HG02588 (cell line): Measurements from ENCODE around the gene ACP1.

Source experiments
- ATAC-seq: cut with Tn5 transposase; IDR thresholded peaks from one replicate; pipeline ENCODE4 v1.9.1; 2021; ENCODE audit warnings: mild to moderate bottlenecking, moderate library complexity; ENCODE audit not compliant: unreplicated experiment

ACP1 gene

DNA sequence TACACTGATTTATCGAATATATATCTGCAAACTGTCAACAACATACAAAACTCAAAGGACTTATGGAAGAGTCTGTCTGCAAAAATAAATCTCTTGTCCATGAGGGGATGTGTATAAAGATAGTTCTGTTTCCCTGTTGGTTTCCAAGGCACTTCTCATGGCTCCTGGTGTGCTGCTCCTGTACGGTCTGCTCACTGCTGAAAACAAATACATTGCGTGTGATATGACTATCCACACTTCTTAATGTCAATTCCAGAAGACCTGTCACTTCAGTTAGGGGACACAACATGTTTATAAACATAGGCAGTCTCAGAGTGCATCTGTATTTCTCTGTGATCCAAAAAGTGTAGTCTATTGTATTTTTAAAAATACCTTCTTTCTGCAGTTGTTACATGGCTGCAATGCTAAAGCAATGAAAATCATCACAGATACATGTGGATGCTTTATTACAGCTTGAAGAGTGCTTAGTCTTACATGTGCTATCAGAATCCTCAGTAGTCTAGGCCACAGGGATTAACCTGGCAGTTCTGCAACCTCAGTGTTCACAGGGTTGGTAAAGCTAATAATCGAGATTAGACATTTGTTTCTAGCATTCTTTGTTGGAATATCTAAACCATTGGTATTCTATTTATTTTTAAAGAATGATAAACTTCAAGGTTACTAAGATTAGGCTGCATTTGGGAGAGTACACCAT lies 15.4 kb downstream of the ACP1 start:
- ATAC-seq = no peak

DNA sequence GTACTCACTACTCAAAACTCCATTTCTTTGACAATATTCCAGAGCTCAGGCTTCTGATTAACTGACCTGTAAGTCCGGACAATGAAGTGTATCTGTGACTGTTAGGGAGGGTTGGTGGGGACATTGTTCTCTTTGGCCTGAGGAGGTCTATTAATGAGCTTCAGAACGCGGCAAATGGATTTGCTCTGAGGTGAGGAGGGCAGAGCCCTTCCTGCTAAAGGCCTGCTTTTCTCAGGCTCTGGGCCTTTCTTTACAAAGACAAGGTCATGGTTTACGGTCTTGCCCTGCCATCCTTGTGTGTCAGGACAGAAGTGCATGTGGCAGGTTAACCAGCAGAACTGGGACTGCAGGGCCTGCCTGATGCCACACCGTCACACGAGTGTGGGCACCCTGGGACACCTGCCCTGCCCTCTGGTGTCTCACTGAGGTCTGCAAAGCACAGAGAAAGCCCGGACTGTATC lies 15.9 kb downstream of the ACP1 start:
- ATAC-seq = no peak

DNA sequence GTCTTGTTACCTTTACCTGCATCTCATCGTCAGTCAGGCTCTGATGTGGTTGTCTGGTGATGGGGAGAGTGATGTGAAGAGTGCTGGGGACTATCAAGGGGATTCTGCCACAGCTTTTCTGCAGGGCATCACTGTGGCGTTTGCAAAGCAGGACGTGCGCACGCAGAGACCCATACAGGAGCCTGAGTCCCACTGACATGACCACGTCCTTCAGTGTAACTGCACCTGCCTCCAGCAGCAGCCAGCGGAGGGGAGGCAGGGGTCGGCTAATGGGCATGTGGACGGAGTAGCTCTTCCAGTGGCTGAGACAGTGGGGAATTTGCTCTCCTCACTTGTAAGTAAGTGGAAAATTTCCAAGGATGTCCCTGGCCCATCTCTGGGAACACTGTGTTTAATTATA lies 16.6 kb downstream of the ACP1 start:
- no peak for ATAC-seq

DNA sequence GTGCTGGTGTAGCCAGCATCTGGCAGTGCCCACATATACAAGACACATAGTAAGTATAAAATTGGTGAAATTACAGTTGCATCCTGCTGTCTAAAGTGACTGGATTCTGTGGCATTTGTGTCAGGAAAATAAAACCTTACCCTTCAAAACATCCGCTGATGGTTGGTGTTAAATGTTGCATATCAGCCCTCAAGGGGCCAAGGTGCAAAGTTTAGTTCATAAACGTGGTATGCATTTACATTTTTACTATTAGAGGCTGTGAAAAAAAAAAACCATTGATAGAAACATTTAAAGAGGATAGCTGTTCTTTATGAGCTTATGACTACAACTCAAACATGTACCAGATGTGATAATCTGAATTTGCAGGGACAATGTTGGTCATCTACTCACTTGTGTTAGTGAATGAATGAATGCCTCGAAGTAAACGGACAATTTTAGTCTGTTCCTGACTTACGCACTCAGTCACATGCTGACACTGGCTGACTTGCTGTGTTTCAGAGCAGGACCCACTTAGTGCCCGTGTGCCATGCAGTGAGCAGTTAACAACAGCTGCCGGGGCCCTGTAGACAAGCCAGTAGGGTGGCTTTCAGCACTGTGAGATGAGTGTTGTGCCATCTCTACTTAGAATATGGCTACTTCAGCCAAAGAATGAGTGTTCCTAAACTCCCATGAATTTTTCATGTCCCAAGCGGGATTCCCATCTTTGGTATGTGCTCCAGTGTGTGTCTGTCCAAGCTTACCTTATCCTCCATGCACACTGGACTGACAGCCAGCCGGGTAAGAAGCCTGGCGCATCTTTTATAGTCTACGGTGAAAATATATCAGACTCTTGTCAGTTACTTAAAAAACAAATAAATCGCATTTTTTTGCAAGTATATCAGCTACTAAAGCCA lies 17.9 kb downstream of the ACP1 start:
- ATAC-seq = no peak

DNA sequence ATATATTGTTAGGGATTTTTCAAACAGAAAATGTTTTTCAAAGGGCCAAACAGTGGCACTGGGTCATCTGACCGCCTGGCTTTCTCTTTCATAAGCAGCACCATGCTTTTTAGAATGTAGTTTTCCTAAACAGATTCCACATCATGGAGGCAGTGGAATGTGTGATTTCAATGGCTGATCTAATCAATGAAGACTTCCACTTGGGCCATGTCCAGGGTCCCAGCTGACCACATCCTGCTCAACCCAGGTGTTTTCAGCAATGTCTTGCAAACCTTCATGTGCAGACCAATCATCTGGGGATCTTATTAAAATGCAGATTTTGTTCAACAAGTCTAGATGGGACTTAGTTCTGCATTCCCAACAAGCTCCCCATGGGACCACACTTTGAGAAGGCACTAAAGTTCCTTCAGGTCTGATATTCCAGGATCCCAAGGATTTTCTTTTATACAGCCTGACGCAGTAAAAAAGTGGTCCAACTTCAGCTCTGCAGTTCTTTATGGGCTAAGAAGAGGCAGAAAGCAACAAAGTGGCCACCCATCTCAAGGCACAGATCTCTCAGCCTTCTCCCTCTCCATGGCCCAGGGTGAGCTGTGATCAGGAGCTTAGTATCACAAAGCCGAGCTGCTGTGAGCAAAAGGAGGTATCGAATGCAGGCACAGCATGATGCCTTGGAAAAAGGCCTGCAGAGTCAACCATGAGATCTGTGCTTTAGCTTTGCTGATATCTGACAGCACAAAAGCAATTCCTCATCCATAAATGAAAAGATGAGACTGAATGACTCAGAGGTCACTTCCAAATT lies 19.4 kb downstream of the ACP1 start:
- no peak for ATAC-seq

DNA sequence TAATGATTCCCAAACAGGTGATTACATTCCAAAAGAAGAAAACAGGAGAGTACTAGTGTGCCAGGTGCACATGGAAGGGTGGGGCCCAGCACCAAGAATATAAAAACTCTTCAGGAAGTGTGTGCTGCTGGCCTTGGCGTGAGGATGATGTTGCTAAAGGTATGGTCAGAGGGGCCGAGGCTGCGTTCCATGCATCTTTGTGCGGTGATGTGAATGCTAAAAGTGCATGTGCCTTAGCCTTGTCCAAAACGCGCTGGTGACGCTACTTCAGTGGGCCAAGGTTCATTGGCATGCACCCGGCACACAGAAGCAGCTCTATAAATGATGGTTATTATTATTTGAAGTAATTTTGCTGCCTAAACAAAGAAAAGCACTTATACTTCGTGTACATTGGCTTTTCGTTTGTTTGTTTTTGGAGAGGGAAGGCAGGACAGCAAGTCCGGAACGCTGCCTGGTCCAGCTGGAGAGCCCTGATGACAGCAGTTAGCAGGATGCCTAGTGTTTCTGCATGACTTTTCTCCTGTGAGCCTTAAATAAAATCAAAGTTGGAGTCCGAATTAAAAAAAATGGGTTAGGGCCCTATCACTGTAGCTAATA lies 20.2 kb downstream of the ACP1 start:
- no peak for ATAC-seq

DNA sequence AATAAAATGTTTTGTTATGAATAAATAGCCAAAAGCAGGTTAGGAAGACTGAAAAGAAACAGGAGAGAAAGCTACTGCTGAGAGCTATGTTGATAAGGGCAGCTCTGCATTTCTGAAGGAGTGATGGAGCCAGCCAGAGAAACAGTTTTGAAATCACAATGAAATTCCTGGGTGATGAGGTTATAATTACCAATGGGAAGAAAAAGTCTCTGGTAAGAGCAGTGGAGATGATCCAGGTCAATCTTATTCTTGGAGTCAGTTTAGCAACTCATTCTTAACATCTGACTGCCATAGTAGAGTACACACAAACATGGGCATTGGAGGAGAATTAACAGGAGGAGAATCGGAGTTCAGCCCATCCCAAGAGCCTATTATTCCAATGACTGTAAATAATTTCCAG lies 20.8 kb downstream of the ACP1 start:
- no peak for ATAC-seq

DNA sequence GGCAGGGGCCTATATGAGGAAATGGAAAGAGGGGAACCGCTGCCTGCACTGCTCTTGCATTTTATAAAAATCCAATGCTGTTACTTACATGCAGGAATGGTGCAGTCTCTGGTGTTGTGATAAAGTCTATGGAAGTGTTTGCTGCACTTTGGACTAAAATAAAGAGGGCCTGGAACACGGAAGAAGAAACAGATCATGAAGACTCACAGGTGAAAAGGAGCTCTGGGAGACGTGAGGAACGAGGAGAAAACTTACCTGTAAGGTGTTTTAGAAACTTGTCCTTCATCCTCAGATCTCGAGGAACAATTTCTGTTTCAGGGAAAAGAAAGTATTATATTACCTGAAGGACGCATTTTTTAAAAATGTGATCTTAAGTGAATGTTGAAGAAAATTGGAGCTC lies 21.3 kb downstream of the ACP1 start:
- ATAC-seq = no peak

DNA sequence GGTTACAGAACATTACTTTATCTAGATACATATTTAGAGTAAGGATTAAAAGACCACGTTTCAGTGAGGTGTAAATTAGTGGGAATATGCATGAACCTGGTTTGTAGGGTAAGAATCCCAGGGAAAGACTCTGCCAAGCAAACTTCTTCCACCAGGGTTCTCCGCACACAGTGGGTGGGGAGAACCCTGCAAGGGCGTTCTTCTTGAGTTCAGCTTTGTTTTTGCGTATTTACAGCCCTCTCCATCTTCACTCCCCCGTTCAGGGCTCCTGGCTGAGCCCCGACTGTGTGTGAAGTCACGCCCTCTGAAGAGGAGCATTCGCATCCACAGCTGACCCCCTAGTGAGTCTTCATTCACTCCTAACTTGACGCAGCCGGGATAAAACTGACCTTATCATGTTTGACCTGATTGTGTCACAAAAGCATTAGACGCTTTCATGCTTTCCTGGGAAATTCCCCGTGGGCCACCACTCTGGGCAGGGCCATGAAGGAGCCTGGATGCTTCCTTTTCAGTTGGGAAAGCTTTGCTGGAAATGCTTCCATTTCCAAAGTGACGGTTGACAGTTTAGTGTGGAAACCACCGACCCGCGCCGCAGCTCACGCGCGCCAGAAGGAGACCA lies 22.1 kb downstream of the ACP1 start:
- no peak for ATAC-seq

DNA sequence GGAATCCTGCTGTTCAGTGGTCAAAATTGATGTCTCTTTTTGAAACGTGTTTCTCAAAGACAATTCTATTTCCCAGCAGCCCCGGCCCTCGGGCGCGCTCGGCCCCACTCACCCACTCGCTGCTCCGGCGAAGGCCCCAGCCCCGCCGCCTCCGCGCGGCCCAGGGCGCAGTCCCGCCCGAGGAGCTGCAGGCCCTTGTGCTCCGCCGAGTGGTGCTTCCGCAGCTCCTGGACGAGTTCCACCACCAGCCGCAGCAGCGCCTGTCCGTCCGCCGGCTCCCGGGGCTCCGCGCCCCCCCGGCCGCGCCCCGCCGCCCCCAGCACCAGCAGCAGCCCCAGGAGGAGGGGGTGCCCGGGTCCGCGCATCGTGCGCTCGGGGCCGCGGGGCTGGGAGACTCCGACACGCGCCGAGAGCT lies 22.7 kb downstream of the ACP1 start:
- ATAC-seq = no peak

DNA sequence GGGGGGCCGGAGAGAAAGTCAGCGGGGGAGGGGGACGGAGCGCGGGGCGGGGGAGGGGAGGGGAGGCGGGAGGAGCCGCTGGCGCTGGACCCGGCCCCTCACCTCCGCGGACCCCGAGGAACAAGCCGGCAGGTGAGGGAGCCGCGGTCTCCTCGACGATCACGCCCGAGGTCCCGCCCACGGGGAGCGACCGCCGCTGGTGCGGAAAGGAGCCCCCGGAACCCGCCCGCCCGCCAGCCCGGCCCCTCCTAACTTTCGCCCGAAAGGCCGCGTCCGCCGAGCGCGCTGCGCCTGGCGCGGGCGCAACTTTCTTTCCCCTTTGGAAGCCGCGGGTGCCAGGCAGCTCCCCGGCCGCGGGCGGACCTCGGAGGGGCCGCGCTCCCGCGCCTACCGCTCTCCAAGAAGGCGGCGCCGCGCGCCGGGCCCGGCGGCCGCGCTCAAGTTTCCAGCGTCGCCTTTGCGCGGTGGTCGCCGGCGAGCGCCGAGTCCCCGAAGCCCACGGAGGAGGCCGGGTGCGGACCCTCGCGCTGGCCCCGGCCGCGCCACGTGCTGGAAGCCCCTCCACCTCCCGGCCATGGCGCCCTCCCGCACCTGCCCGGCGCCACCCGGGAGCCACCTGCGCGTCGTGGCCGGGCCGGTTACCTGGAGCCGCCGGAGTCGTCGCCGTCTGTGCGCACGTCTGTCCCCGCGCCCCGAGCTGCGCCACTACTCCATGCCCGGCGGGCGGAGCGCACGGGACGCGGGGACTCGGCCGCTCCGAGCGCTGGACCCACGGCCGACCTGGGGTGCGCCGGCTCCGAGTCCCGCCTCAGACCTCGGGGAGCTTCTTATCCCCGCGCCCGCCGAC lies 23.4 kb downstream of the ACP1 start, which contains the start of gene ALKAL2:
Gene ALKAL2, minus strand, starts transcription at position 181 of the 847 bp plus-strand sequence. CDS start 256 bp downstream, outside the sequence.
- no peak for ATAC-seq

DNA sequence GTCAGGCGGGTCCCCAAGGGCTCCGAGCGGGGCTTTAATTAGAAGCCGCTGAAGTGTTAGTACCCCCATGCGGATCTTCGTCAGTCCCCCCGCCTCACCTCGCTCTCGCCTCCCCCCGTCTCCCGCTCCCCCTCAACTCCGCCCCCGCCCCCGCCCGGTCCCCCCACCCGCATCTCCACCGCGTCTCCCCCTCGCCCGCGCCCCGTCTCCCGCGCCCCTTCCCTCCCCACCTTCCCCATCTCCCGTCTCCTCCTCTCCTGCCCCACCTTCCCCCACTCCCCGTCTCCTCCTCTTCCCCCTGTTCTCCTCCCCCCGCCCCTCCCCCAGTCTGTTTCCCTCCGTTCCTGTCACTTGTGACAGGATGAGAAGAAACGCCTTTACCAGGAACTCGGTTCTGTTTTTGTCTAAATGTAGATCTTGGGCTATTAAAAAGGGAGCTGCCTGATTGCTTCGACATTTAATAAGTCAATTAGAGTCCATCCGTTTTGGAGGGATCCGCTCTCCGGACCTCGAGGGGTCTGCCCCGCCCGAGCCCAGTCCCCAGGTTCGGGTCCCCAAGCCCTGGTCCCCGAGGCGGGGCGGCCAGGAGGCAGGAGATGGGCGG lies 24.1 kb downstream of the ACP1 start:
- no peak for ATAC-seq

DNA sequence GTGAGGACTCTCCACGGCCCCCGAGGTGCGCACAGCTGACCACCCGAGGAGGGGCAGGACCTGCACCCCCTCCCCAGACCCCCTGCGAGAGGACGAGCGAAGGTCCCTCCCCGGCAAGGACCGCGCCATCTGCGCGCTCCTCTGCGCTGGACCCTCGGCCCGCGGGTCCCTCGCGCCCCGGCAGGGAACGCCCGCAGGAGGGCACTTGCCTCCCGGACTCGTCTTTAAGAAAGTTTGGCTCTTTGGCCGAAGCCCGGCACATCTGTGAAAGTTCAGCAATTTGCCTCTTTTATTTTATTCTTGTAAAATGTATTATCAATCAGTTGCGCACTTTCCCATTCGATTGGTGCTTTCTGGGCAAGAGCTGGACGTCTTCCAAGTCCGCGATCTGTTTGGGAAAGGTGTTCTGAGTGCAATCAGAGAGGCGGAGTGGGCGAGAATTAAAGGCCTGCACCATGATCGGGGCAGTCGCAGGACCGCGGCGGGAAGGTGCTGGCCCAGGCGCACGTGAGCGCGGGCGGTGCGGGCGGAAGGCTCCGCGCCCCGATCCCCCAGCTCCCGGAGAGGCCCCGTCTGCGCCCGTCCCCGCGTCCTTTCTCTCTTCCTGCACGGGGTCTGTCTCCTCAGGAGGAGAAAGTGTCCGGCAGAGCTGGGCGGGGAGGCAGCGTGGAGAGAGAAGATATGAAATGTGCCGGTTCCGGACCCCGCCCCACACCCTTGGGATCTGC lies 24.8 kb downstream of the ACP1 start:
- ATAC-seq = no peak

DNA sequence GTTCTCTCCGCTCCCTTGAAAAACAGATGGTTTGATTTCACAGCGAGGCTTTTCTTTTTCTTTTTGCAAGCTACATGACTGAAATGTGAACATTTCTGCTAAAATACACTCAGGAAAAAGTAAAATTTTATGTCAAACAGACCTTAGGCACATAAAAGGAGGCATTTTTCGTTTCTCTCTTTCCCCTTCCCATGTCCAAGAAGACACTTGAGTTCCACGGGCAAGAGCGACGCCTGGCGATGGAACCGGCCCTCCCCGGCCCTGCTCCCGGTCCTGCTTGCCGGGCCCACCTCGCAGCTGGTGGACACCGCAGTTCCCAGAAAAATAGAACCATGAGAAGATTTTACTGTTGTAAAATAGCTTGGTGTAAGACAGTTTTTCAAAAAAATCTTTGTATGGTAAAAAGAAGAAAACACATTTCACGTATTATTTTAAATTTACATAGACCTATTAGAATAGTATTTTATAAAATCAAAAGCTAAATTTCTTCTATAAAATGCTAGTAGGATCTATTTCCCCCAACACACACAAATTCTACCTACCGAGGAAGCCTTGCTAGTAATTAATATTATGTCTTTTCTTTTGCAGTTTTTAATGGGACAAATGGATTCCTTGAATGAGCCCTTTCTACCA lies 25.5 kb downstream of the ACP1 start:
- no peak for ATAC-seq

DNA sequence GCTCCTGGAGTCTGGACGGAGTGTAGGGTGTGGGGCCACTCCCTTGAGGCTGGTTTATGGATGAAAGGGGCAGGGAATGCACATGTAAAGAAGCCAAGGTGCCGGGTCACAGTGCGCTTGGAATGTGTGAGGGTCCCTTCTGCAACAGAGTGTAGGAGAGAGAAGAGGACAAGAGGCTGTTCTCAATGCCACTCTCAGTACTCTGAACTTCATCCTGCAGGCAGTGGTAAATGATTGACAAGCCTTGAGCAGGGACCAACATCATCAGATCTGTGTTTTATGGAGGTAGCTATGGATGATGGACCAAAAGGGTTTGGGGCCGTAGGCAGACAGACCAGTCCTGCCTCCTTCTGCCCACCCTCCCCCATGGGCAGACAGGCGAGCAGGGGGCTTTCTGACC lies 30.3 kb downstream of the ACP1 start:
- no peak for ATAC-seq

DNA sequence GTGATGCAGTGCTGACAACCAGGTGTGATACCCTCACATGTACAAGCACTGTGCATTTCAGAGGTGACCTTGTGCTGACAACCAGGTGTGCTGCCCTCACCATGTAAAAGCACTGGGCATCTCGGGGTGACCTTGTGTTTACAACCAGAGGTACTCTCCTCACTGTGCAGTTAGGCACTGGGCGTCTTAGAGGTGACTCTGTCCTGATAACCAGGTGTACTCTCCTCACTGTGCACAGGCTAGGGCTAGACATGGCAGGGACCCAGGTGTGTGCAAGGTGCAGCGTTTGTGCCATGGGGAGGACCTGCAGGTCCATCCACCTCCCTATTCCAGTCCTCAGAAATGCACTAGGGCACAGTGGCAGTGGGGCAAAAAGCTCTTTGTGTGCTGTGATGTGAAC lies 31.6 kb downstream of the ACP1 start:
- no peak for ATAC-seq

DNA sequence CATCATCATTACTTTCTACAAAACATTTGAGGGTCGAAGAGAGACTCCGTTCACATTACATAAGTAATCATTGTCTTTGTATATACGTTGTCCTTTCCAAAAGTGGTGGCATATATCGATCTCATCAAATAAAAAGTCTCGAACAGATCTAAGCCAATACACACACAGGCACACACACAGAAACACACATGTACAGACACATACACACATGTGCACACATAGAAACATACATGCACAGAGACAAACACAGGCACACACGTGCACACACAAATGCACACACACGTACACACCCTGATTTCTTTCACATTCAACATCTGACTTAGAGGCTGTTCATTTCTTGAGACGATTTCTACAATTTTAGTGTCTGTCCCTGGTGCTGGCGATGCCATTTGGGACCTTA lies 40.6 kb downstream of the ACP1 start:
- no peak for ATAC-seq
